SU-DHL-6 (cell line): ENCODE data around the gene FHOD3.

Source experiments
- H2AFZ ChIP-seq: fragments of 200-600 bp; sonication (generic); 2 replicates; pipeline ENCODE4 v1.6.1; 2014; ENCODE audit warnings: low read depth, mild to moderate bottlenecking, moderate library complexity, mixed read lengths, antibody characterized with exemption, low read length; ENCODE audit not compliant: severe bottlenecking
- H3F3A ChIP-seq: fragments of 200-600 bp; shearing (Covaris generic); 2 replicates; pipeline ENCODE4 v1.6.0; 2016; ENCODE audit warnings: antibody characterized with exemption, mild to moderate bottlenecking; ENCODE audit not compliant: insufficient read depth
- H3K27ac ChIP-seq: fragments of 200-600 bp; sonication (generic); 2 replicates; pipeline ENCODE4 v1.5.1; 2016; ENCODE audit warnings: low read depth, mild to moderate bottlenecking, low read length, moderate library complexity, mixed read lengths
- H3K27me3 ChIP-seq: fragments of 200-600 bp; sonication (generic), shearing (Covaris generic); 2 replicates; pipeline ENCODE4 v1.6.0; 2014; ENCODE audit warnings: mild to moderate bottlenecking, low read length
- H3K36me3 ChIP-seq: fragments of 200-600 bp; sonication (generic); 2 replicates; pipeline ENCODE4 v1.6.1; 2014; ENCODE audit warnings: mild to moderate bottlenecking, low read length, mixed read lengths
- H3K4me2 ChIP-seq: fragments of 300-600, 200-600 bp; shearing (Covaris generic), sonication (generic); 2 replicates; pipeline ENCODE4 v1.6.0; 2014; ENCODE audit warnings: low read length, low read depth, mild to moderate bottlenecking; ENCODE audit not compliant: poor library complexity, severe bottlenecking
- H3K4me3 ChIP-seq: fragments of 200-600 bp; sonication (generic); 2 replicates; pipeline ENCODE4 v1.5.1; 2014; ENCODE audit warnings: antibody characterized with exemption, low read length, mild to moderate bottlenecking, mixed read lengths; ENCODE audit not compliant: insufficient read depth, poor library complexity, severe bottlenecking
- H3K79me2 ChIP-seq: fragments of 200-600 bp; sonication (generic); 2 replicates; pipeline ENCODE4 v1.6.1; 2014; ENCODE audit warnings: mild to moderate bottlenecking, low read length, moderate library complexity; ENCODE audit not compliant: insufficient read depth
- H3K9ac ChIP-seq: fragments of 200-600 bp; sonication (generic); 2 replicates; pipeline ENCODE4 v1.7.0; 2014; ENCODE audit warnings: mild to moderate bottlenecking, low read length
- H3K9me2 ChIP-seq: fragments of 200-600 bp; sonication (generic); replicated peaks from 2 replicates; pipeline ENCODE4 v1.6.1; 2014; ENCODE audit warnings: low read length; ENCODE audit not compliant: insufficient read depth
- H3K9me3 ChIP-seq: fragments of 200-600 bp; sonication (generic); 2 replicates; pipeline ENCODE4 v1.6.1; 2014; ENCODE audit warnings: low read length, mixed read lengths; ENCODE audit not compliant: insufficient read depth
- H4K20me1 ChIP-seq: fragments of 200-600 bp; sonication (generic); 2 replicates; pipeline ENCODE4 v1.6.1; 2014; ENCODE audit warnings: low read depth, mild to moderate bottlenecking, antibody characterized with exemption, low read length, moderate library complexity, mixed read lengths
- CTCF ChIP-seq: fragments of 200-600 bp; sonication (generic); IDR thresholded peaks from one replicate; pipeline ENCODE4 v1.5.1; 2017; ENCODE audit warnings: antibody characterized with exemption, mild to moderate bottlenecking, low read length, moderate library complexity; ENCODE audit not compliant: insufficient read depth, poor library complexity, severe bottlenecking
- EZH2phosphoT487 ChIP-seq: fragments of 200-600 bp; sonication (generic), shearing (Covaris generic); conservative IDR thresholded peaks from 2 replicates; pipeline ENCODE4 v1.6.1; 2018; ENCODE audit warnings: mild to moderate bottlenecking, antibody characterized with exemption, low read length, moderate library complexity, mixed read lengths

FHOD3 gene

DNA sequence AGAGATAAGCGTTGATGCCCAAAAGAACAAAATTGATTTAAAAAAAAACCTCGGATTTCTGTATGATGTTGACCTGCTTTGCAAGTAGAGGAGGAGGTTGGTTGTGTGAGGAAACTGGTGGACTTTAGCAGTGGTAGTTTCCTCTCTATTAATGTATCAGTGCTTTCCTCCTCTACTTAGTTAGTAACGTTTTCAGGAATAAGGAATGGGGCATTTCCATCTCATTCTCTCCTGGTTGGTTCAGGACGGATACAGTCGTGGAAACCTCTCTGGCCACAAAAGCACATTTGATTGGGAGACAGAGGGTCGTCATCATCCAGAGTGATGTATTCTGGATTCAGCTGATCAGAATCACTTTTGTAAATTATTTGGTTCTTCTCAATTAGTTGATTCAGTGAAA lies 1.5 kb downstream of the FHOD3 start:
- H2AFZ ChIP-seq: no peak overlapping the region
- H3K27me3 ChIP-seq: no peaks in the 10 kb centered on the region
- no peaks in the 10 kb centered on the region for H3F3A ChIP-seq
- no peaks in the 10 kb centered on the region for H3K9me3 ChIP-seq
- no peak overlapping the region for H3K27ac ChIP-seq
- H3K9me2 ChIP-seq: no peaks in the 10 kb centered on the region
- no peak for TF ChIP-seq EZH2phosphoT487
- no peak for TF ChIP-seq CTCF
- no peaks in the 10 kb centered on the region for H4K20me1 ChIP-seq
- no peak overlapping the region for H3K4me2 ChIP-seq
- H3K36me3 ChIP-seq: no peaks in the 10 kb centered on the region
- H3K9ac ChIP-seq: no peak overlapping the region
- H3K4me3 ChIP-seq: no peak overlapping the region
- H3K79me2 ChIP-seq: no peaks in the 10 kb centered on the region

- Histone ChIP-seq H3K27me3 (no peaks in the 10 kb centered on the region), H3K27ac (no peak overlapping the region), H4K20me1 (no peaks in the 10 kb centered on the region), H2AFZ (no peak overlapping the region), H3K4me2 (no peak overlapping the region), H3K9me3 (no peaks in the 10 kb centered on the region), H3K9me2 (no peaks in the 10 kb centered on the region), H3K36me3 (no peaks in the 10 kb centered on the region), H3K79me2 (no peaks in the 10 kb centered on the region), H3F3A (no peaks in the 10 kb centered on the region), H3K9ac (no peak overlapping the region), H3K4me3 (no peak overlapping the region)
- TF ChIP-seq EZH2phosphoT487 (no peak), CTCF (no peak)
Measured at GRCh38 chr18:36300211-36300610, 2.7 kb downstream of the FHOD3 start.

- H3K79me2 ChIP-seq: no peaks in the 10 kb centered on the region
- no peaks in the 10 kb centered on the region for H4K20me1 ChIP-seq
- H3K36me3 ChIP-seq: no peaks in the 10 kb centered on the region
- no peaks in the 10 kb centered on the region for H3K9me3 ChIP-seq
- H2AFZ ChIP-seq: no peak overlapping the region
- no peak overlapping the region for H3K9ac ChIP-seq
- TF ChIP-seq CTCF (no peak), EZH2phosphoT487 (no peak)
- no peaks in the 10 kb centered on the region for H3K9me2 ChIP-seq
- H3K4me2 ChIP-seq: no peak overlapping the region
- 0 out of 2 replicates have a peak, but pooled peaks cover 3% of the 10 kb centered on the region for H3K27me3 ChIP-seq
- no peak overlapping the region for H3K27ac ChIP-seq
- H3F3A ChIP-seq: no peaks in the 10 kb centered on the region
- H3K4me3 ChIP-seq: no peak overlapping the region
Measured at GRCh38 chr18:36301884-36302283, 4.4 kb downstream of the FHOD3 start.
